Measurements from ENCODE around the gene PCNX3.

- TF ChIP-seq, protein P1, sequence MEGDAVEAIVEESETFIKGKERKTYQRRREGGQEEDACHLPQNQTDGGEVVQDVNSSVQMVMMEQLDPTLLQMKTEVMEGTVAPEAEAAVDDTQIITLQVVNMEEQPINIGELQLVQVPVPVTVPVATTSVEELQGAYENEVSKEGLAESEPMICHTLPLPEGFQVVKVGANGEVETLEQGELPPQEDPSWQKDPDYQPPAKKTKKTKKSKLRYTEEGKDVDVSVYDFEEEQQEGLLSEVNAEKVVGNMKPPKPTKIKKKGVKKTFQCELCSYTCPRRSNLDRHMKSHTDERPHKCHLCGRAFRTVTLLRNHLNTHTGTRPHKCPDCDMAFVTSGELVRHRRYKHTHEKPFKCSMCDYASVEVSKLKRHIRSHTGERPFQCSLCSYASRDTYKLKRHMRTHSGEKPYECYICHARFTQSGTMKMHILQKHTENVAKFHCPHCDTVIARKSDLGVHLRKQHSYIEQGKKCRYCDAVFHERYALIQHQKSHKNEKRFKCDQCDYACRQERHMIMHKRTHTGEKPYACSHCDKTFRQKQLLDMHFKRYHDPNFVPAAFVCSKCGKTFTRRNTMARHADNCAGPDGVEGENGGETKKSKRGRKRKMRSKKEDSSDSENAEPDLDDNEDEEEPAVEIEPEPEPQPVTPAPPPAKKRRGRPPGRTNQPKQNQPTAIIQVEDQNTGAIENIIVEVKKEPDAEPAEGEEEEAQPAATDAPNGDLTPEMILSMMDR (IDR thresholded peaks at IDR 0.05), result peak; percentile 82
- no peak for TF ChIP-seq ZFX (IDR thresholded peaks at IDR 0.05; ENCODE audit: borderline replicate concordance)
These were observed 21.8 kb upstream of the PCNX3 start for GRCh38 chr11:65593518-65594414.

Measured in 22Rv1 (cell line).